Ishikawa (cell line): ENCODE data around the gene QRSL1.

ENCODE experiments used
- CEBPB ChIP-seq: IDR thresholded peaks from 2 replicates; pipeline ENCODE4 v1.6.1; 2012
- CREB1 ChIP-seq: IDR thresholded peaks from 2 replicates; pipeline ENCODE4 v1.6.1; 2012; ENCODE audit warnings: low read depth
- EGR1 ChIP-seq: IDR thresholded peaks from 2 replicates; pipeline ENCODE4 v1.6.1; 2012
- EP300 ChIP-seq: IDR thresholded peaks from 2 replicates; pipeline ENCODE4 v1.6.1; 2012; ENCODE audit warnings: borderline replicate concordance
- FOXM1 ChIP-seq: IDR thresholded peaks from 2 replicates; pipeline ENCODE4 v1.6.1; 2012; ENCODE audit warnings: low read depth, borderline replicate concordance
- MAX ChIP-seq: IDR thresholded peaks from 2 replicates; pipeline ENCODE4 v1.6.1; 2012
- NFIC ChIP-seq: IDR thresholded peaks from 2 replicates; pipeline ENCODE4 v1.6.1; 2012
- RAD21 ChIP-seq: IDR thresholded peaks from 2 replicates; pipeline ENCODE4 v1.6.1; 2012; ENCODE audit warnings: low read depth
- REST ChIP-seq: IDR thresholded peaks from 2 replicates; pipeline ENCODE4 v1.6.1; 2012; ENCODE audit warnings: low read depth, mild to moderate bottlenecking
- TAF1 ChIP-seq: IDR thresholded peaks from 2 replicates; pipeline ENCODE4 v1.6.1; 2012; ENCODE audit warnings: low read depth, mild to moderate bottlenecking
- TCF12 ChIP-seq: IDR thresholded peaks from 2 replicates; pipeline ENCODE4 v1.6.1; 2012; ENCODE audit warnings: low read depth
- TEAD4 ChIP-seq: IDR thresholded peaks from 2 replicates; pipeline ENCODE4 v1.6.1; 2012
- YY1 ChIP-seq: IDR thresholded peaks from 2 replicates; pipeline ENCODE4 v1.6.1; 2012; ENCODE audit warnings: low read depth
- ZBTB7A ChIP-seq: IDR thresholded peaks from 2 replicates; pipeline ENCODE4 v1.6.1; 2012; ENCODE audit warnings: low read depth
- TF ChIP-seq, protein P1 (sequence below): IDR thresholded peaks from 2 replicates; pipeline ENCODE4 v1.6.1; 2012

The QRSL1 gene

DNA sequence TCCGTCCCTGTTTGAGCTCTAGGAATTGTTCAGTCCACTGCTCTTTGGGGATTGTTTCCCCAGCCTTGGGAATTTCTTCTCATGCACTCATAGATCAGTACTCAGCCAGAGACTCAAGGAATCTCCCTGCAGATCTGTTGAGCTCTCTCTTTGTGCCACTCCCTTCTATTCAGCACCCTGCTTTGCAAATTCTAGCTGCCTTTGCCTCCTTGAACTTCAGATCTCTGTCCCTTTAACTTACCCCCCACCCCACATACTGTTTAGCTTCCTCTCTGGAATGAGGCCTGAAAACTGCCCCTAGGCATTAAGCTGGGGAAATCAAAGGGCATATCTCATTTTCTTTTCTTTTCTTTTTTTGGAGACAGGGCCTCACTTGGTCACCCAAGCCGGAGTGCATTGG, 30.5 kb downstream of the QRSL1 start:
- TF ChIP-seq, protein P1, sequence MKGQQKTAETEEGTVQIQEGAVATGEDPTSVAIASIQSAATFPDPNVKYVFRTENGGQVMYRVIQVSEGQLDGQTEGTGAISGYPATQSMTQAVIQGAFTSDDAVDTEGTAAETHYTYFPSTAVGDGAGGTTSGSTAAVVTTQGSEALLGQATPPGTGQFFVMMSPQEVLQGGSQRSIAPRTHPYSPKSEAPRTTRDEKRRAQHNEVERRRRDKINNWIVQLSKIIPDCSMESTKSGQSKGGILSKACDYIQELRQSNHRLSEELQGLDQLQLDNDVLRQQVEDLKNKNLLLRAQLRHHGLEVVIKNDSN: no peak
- TF ChIP-seq EP300 (no peak), YY1 (no peak), MAX (no peak), REST (no peak), TEAD4 (no peak), TCF12 (no peak), ZBTB7A (no peak), CREB1 (no peak)

GRCh38 chr6:106662458-106662857, 33.1 kb downstream of the QRSL1 start:
- TF ChIP-seq CEBPB: no peak
- TF ChIP-seq CREB1: no peak
- no peak for TF ChIP-seq RAD21
- TF ChIP-seq TCF12: no peak
- TF ChIP-seq TEAD4: no peak
- no peak for TF ChIP-seq ZBTB7A
- TF ChIP-seq, protein P1: no peak

- TF ChIP-seq TCF12: no peak
- no peak for TF ChIP-seq NFIC
- no peak for TF ChIP-seq EP300
These were observed 37.1 kb downstream of the QRSL1 start for GRCh38 chr6:106666282-106667021.

DNA sequence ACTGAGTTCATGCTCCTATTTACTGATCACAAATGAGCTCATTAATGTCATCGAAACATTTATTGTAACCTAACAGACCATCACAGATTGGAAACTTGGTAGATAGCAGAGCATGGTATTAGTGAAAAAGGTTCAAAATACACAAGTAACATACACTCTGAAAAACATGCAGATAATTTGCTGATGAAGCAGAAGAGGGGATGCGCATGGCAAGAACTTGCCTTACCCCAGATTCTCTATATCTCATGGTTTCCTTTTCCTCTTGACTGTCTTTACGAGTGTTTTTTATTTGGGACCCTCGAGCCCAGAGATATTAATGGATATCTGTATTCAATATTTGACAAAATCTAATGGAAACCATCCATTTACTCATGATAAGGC, 37.6 kb downstream of the QRSL1 start:
- TF ChIP-seq TAF1: no peak
- TF ChIP-seq, protein P1: no peak
- no peak for TF ChIP-seq NFIC
- TF ChIP-seq REST: no peak
- TF ChIP-seq ZBTB7A: no peak
- TF ChIP-seq RAD21: no peak
- TF ChIP-seq TCF12: no peak
- TF ChIP-seq CREB1: no peak
- no peak for TF ChIP-seq EP300
- no peak for TF ChIP-seq TEAD4
- no peak for TF ChIP-seq EGR1
- no peak for TF ChIP-seq CEBPB
- no peak for TF ChIP-seq FOXM1
- TF ChIP-seq YY1: no peak
- TF ChIP-seq MAX: no peak

DNA sequence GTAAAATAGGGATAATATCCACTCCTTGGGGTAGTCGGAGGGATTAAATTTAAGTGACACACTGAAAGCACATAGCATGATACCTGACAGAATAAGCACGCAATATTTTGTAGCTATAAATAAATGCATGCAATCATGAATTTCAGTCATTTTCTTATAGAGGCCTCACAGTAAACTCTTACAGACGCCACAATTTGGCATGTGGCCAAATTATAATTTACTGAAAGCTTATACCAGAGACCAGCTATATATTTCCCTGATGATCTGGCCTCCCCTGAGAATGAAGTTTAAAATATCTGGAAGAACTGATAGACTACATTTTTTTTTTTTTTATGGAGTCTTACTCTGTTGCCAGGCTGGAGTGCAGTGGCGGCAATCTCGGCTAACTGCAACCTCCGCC, 40.9 kb downstream of the QRSL1 start:
- TF ChIP-seq YY1 (no peak), NFIC (peak; percentile 32; the same call in 1 of the 2 replicates)

DNA sequence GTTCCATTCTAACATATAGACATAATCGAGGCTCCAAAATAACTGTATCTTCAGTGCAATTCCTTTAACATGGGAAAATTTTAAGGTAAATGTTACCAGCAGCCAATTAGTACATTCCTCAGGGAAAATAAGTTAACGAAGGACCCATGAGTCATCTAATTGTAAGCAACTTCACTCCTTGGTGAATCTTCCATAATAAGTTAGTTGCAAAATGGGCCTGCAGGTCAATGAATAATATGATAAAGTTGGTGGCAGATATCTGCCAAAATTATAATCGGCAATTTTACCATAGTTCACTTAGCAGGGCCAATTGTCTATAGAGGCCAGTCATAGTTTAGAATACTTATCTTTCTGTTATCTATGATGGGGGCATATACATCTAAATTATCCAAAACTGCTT, 42.3 kb downstream of the QRSL1 start:
- TF ChIP-seq REST: no peak
